AG10803 (cell line): ENCODE measurements around the gene F12.

Source experiments
- DNase-seq: peaks from one replicate; pipeline ENCODE4 v3.0.0; 2010; ENCODE audit warnings: low read depth
- H3K4me3 ChIP-seq: 2 replicates; pipeline ENCODE4 v1.5.1; 2011; ENCODE audit warnings: mild to moderate bottlenecking, low read length, control low read depth
- TF ChIP-seq, protein P1 (sequence below): conservative IDR thresholded peaks from 2 replicates; pipeline ENCODE4 v1.5.1; 2011; ENCODE audit warnings: mild to moderate bottlenecking, low read length, control low read depth, inconsistent platforms

Gene F12

GRCh38 chr5:177455036-177455660 lies 45.8 kb upstream of the F12 start:
- DNase-seq, result peak; percentile 49
- peak overlapping the region; percentile 49 for H3K4me3 ChIP-seq
- TF ChIP-seq, protein P1, sequence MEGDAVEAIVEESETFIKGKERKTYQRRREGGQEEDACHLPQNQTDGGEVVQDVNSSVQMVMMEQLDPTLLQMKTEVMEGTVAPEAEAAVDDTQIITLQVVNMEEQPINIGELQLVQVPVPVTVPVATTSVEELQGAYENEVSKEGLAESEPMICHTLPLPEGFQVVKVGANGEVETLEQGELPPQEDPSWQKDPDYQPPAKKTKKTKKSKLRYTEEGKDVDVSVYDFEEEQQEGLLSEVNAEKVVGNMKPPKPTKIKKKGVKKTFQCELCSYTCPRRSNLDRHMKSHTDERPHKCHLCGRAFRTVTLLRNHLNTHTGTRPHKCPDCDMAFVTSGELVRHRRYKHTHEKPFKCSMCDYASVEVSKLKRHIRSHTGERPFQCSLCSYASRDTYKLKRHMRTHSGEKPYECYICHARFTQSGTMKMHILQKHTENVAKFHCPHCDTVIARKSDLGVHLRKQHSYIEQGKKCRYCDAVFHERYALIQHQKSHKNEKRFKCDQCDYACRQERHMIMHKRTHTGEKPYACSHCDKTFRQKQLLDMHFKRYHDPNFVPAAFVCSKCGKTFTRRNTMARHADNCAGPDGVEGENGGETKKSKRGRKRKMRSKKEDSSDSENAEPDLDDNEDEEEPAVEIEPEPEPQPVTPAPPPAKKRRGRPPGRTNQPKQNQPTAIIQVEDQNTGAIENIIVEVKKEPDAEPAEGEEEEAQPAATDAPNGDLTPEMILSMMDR, result peak; percentile 47

GRCh38 chr5:177454397-177455035 lies 45.2 kb upstream of the F12 start:
- peak; percentile 76 for DNase-seq
- peak overlapping the region; percentile 49 for H3K4me3 ChIP-seq
- TF ChIP-seq, protein P1, result peak; percentile 54

DNA sequence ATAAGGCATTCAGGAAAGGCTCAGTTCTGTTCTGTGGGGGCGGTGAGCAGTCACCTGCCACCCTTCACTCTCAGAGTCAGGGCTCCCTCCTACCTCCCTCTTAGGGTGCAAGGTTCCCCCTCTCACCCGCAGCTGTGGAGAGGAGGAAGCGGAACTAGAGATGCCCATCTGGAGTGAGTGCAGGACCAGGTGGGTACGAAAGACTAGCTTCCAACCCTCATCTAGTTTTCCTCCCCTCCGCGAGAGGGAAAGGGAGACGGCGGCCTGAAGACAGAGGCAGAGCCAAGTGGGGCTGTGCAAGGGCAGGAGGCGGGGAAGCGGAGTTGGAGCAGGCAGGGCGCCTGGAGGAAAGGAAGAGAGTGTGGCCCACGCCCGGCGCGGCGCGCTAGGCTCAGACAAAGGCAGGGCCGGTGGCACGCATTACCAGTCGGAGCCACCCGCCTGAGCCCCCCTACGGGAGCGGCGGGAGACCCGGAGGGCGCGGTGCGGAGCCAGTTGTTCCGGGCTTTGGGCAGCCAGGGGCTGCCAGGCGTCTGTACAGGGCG lies 44.6 kb upstream of the F12 start:
- no peak for DNase-seq
- peak overlapping the region; percentile 37 for H3K4me3 ChIP-seq
- TF ChIP-seq, protein P1, result no peak

- TF ChIP-seq, protein P1, result no peak
- H3K4me3 ChIP-seq, result no peak overlapping the region
- DNase-seq, result no peak
These were observed 43.6 kb upstream of the F12 start for GRCh38 chr5:177452688-177453638.

DNA sequence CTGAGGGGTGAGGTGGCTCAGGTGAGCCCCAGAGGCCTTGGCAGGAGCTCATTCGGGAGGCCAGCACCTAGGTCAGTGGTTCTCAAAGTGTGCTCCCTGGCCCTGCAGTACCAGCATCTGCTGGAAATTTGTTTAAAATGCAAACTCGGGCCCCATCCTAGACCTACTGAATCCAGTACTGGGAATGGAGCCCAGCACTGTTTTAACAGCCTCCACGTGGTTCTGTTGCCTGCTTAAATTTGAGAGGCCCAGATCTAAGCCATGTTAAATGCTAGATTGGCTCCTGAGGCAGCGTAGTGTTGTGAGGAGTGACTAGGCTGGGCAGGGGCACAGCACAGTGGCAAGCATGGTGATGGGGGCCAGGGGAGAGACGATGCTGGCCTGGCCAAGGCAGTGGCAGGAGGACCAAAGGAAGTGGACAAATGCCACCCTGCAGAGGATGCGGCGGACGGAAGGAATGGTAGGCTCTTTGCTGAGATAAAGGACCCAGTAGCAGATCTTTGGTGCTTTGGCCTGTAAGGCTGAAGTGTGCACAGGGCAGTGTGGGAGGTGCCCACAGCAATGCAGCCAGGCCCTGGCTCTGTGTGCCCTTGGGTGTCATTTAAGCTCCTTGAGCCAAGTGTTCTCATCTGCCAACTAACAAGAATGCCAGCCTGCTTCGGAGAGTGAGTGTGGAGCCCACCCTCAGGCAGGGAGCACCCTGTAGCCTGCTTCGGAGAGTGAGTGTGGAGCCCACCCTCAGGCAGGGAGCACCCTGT lies 41.5 kb upstream of the F12 start:
- TF ChIP-seq, protein P1, result no peak
- no peak overlapping the region for H3K4me3 ChIP-seq
- DNase-seq, result no peak
